Activated T-helper 17 cell treated with anti-CD3 and anti-CD28 coated beads, Interleukin-2, amount 50 U/mL, for 72 hours (primary cell): ENCODE data around the gene PKP2. TPM values are rescaled to one million over a fixed set of nuclear protein-coding genes. Genes with fewer than 3 reads are reported as not detected.
A peak's percentile ranks its signal among the peaks of the same experiment; 100 is the strongest.

Experiments used
- ATAC-seq: fragments of 150-1000 bp; cut with Tn5 transposase; replicated peaks from 2 replicates; pipeline ENCODE4 v1.10.0; 2021; ENCODE audit warnings: mild to moderate bottlenecking, moderate library complexity
- H3K27ac Mint-ChIP-seq: one replicate; pipeline ENCODE4 v1.8.0; 2022; ENCODE audit warnings: mixed read lengths
- H3K27me3 Mint-ChIP-seq: one replicate; pipeline ENCODE4 v1.8.0; 2022; ENCODE audit warnings: mixed read lengths
- H3K36me3 Mint-ChIP-seq: one replicate; pipeline ENCODE4 v1.8.0; 2022; ENCODE audit warnings: low read depth, mild to moderate bottlenecking, mixed read lengths
- H3K4me1 Mint-ChIP-seq: one replicate; pipeline ENCODE4 v1.8.0; 2022; ENCODE audit warnings: mixed read lengths
- H3K4me3 Mint-ChIP-seq: one replicate; pipeline ENCODE4 v1.8.0; 2022; ENCODE audit warnings: mild to moderate bottlenecking, mixed read lengths
- H3K9me3 Mint-ChIP-seq: one replicate; pipeline ENCODE4 v1.8.0; 2022; ENCODE audit warnings: mixed read lengths
- total RNA-seq, 2 donors: library from RNA; stranded (reverse); gene quantifications; one replicate each; pipeline ENCODE4 v1.2.3, GENCODE V29; 2022

Gene PKP2
- total RNA-seq, 2 donors from 2014 or later = not detected

DNA sequence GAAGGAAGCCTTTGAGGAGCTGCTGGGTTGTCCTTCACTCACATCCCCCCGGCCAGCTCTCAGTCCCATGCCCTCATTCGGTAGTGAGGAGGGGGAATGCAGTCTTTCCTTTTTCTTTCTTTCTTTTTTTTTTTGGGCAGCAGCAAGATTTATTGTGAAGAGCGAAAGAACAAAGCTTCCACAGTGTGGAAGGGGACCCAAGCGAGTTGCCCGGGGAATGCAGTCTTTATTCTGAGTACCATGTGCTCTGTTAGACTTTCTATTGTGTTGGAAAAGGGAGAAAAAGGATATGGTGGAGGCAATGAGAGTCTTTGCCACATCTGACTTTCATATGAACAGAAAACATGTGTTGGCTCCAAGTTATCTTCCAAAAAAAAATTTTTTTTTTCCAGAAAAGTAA, 111.0 kb downstream of the PKP2 start:
- H3K4me1 Mint-ChIP-seq = no peaks in the 10 kb centered on the region
- H3K27ac Mint-ChIP-seq = no peak overlapping the region
- H3K27me3 Mint-ChIP-seq = peaks cover 8% of the 10 kb centered on the region
- H3K9me3 Mint-ChIP-seq = no peaks in the 10 kb centered on the region
- H3K4me3 Mint-ChIP-seq = no peak overlapping the region
- no peak for ATAC-seq
- H3K36me3 Mint-ChIP-seq = no peaks in the 10 kb centered on the region

DNA sequence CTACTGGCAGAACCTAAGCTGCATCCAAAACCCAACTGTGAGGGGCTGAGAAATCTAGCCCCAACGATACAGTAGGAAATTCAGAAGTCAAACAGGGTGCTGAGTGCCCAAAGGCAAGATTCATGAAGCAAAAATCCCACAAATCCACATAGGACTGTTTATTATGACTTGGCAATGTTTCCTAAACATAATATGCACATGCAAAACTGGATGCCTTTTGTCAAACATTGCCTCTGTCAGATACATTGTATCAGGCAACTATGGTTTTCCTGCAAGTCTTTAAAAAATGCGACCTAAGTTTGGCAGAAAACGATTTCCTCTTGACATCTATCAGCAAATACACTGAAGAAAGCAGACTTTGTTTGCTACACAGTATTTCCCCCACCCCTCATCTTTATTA, 113.5 kb downstream of the PKP2 start:
- H3K36me3 Mint-ChIP-seq = no peaks in the 10 kb centered on the region
- H3K4me1 Mint-ChIP-seq = no peaks in the 10 kb centered on the region
- H3K9me3 Mint-ChIP-seq = no peaks in the 10 kb centered on the region
- peaks cover 12% of the 10 kb centered on the region for H3K27me3 Mint-ChIP-seq
- ATAC-seq = no peak
- no peak overlapping the region for H3K27ac Mint-ChIP-seq
- H3K4me3 Mint-ChIP-seq = no peak overlapping the region

DNA sequence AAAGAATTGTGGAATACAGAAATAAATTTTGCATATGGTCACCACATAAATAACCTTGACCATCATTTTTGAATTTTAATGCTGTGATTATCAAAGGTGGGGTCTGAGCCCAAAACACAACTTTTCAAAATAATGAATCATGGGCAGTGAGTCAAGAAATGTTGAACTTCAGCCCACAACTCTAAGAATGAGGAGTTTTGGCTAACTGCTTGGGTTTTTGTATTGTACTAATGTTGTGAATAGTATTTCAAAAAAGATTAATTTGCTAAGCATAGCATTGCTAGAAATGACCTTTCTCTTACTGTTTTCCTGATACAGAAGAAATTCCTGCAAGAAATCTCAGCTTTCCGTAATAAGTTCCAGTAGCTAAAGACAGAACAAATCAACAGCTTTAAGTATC, 116.5 kb downstream of the PKP2 start:
- Mint-ChIP-seq H3K9me3 (no peaks in the 10 kb centered on the region), H3K27me3 (peaks cover 18% of the 10 kb centered on the region), H3K4me3 (no peak overlapping the region), H3K36me3 (no peaks in the 10 kb centered on the region), H3K27ac (no peak overlapping the region), H3K4me1 (no peaks in the 10 kb centered on the region)
- ATAC-seq = no peak

DNA sequence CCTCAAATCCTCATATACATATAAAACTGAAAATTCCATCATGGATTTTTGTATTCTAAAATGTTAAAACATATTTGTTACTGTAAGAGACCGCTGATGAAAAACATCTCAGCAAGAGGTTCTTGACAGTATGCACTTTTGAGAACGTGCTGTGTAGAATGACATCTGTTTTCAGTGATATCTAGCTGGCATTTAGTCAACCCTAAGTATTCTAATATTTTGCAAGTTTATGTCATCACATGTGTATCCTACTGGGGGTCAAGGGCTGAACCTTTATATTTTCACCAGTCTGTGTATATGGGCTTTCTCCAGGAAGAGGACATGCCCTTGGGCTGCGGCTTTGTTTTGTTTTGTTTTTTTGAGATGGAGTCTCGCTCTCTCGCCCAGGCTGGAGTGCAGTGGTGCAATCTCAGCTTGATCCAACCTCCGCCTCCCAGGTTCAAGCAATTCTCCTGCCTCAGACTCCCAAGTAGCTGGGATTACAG, 118.8 kb downstream of the PKP2 start:
- Mint-ChIP-seq H3K27ac (no peak overlapping the region), H3K4me3 (no peak overlapping the region), H3K4me1 (no peaks in the 10 kb centered on the region), H3K9me3 (no peaks in the 10 kb centered on the region), H3K27me3 (peaks cover 20% of the 10 kb centered on the region), H3K36me3 (no peaks in the 10 kb centered on the region)
- no peak for ATAC-seq

DNA sequence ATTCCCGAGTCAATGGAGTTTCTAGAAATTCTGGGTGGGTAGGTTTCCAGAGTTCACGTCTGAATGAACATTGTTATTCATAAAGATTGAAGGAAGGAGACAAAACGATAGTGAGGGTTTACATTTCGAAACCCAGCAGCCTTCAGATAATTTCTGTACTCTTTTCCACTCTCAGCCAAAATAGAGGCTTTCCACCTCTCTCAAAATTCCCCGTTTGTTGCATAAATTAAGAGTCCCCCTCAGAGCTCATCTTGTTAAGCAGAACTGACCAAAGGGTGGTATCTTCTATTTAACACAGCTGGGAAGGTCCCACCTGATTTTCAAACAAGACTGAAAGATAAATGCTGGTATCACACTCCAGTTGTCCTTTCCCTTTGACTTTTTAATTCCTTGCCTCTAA, 119.4 kb downstream of the PKP2 start:
- Mint-ChIP-seq H3K27me3 (peaks cover 20% of the 10 kb centered on the region), H3K4me3 (no peak overlapping the region), H3K27ac (no peak overlapping the region), H3K4me1 (no peaks in the 10 kb centered on the region), H3K9me3 (no peaks in the 10 kb centered on the region), H3K36me3 (no peaks in the 10 kb centered on the region)
- no peak for ATAC-seq

DNA sequence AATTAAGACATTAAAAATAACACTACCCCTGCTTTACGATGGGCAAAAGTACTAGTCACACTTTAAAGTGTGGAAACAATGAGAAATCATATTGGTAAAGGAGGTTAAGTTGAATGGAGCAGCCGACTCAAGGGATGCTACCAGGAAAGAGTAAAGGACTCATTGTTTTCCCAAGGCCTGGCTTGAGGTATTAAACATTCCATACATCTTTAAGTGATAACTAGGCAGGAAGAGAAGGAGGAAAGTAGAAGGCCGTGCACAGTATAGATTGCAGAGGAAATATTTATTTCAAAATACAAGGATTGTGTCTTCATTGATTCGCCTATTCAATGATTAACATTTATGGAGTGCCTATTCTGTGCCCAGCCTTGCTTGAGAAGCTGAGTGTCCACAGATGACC, 120.3 kb downstream of the PKP2 start:
- Mint-ChIP-seq H3K27me3 (peaks cover 18% of the 10 kb centered on the region), H3K36me3 (no peaks in the 10 kb centered on the region), H3K4me3 (no peak overlapping the region), H3K9me3 (no peaks in the 10 kb centered on the region), H3K4me1 (no peaks in the 10 kb centered on the region), H3K27ac (no peak overlapping the region)
- ATAC-seq = no peak

DNA sequence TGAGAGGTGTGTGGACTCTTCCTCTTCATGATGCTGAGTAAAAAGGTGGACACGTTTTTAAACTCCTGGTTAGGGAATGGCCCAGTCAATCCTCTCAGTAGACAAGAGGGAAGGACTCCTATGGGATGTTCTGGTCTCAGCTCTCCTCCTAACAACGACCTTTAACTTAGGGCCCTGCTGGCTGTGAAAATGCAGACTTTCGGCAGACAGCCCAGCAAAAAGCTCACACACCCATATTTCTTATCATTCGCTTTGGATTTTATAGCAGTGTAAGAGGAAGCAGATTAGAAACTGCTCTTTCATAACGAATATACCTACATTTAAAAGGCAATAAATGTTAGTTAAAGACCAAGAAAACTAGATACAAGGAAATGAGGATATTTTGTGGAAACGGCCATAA, 122.9 kb downstream of the PKP2 start:
- H3K36me3 Mint-ChIP-seq = no peaks in the 10 kb centered on the region
- no peaks in the 10 kb centered on the region for H3K4me1 Mint-ChIP-seq
- H3K4me3 Mint-ChIP-seq = no peak overlapping the region
- H3K27me3 Mint-ChIP-seq = peaks cover 18% of the 10 kb centered on the region
- no peaks in the 10 kb centered on the region for H3K9me3 Mint-ChIP-seq
- ATAC-seq = no peak
- no peak overlapping the region for H3K27ac Mint-ChIP-seq

DNA sequence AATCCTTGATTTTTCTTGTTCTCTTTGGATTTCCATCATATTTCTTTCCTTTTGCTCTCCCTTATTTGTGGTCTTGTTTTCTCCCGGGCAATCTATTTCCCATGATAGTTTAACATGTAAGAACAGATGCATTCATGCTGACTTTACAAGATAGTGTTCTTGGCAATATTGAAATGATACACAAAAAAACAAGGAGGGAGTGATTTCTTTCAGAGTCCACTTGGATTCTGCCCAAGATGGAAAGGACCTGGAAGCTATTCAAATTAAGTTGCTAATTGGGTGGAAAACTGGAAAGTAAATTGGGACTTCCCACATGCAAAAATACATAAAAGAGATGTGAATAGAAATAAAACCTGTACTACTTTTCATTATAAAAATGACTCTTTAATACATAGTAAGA, 126.4 kb downstream of the PKP2 start:
- no peaks in the 10 kb centered on the region for H3K4me1 Mint-ChIP-seq
- H3K4me3 Mint-ChIP-seq = no peak overlapping the region
- no peak for ATAC-seq
- H3K27me3 Mint-ChIP-seq = peaks cover 13% of the 10 kb centered on the region
- no peak overlapping the region for H3K27ac Mint-ChIP-seq
- H3K36me3 Mint-ChIP-seq = no peaks in the 10 kb centered on the region
- H3K9me3 Mint-ChIP-seq = no peaks in the 10 kb centered on the region

DNA sequence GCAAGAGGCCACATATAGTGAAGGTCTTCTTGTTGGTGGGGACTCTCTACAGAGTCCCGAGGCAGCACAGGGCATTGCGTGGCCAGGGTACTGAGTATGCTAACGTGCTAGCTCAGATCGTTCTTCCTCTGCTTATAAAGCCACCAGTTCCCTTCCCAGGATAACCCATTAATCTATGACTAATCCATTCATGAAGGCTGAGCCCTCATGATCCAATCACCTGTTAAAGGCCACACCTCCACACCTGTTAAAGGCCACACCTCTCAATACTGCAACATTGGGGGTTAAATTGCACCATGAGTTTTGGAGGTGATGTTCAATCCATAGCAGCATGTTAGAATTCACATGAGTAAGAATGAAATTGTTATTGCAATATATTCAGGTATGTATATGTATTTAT, 128.1 kb downstream of the PKP2 start:
- no peak overlapping the region for H3K4me3 Mint-ChIP-seq
- peaks cover 12% of the 10 kb centered on the region for H3K27me3 Mint-ChIP-seq
- no peaks in the 10 kb centered on the region for H3K9me3 Mint-ChIP-seq
- no peak for ATAC-seq
- H3K36me3 Mint-ChIP-seq = no peaks in the 10 kb centered on the region
- no peaks in the 10 kb centered on the region for H3K4me1 Mint-ChIP-seq
- no peak overlapping the region for H3K27ac Mint-ChIP-seq

DNA sequence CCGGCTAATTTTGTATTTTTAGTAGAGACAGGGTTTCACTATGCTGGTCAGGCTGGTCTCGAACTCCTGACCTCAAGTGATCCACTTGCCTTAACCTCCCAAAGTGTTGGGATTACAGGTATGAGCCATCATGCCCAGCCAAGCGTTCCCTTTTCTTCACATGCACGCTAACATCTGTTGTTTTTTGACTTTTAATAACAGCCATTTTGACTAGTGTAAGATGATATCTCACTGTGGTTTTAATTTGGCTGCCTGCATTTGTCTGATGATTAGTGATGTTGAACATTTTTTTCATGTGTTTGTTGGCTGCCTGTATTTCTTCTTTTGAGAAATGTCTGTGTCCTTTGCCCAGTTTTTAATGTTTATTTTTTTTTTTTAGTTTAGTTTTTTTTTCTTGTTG, 130.7 kb downstream of the PKP2 start:
- H3K36me3 Mint-ChIP-seq = no peaks in the 10 kb centered on the region
- peaks cover 17% of the 10 kb centered on the region for H3K27me3 Mint-ChIP-seq
- H3K4me3 Mint-ChIP-seq = no peak overlapping the region
- no peak overlapping the region for H3K27ac Mint-ChIP-seq
- no peak for ATAC-seq
- no peaks in the 10 kb centered on the region for H3K9me3 Mint-ChIP-seq
- H3K4me1 Mint-ChIP-seq = no peaks in the 10 kb centered on the region

DNA sequence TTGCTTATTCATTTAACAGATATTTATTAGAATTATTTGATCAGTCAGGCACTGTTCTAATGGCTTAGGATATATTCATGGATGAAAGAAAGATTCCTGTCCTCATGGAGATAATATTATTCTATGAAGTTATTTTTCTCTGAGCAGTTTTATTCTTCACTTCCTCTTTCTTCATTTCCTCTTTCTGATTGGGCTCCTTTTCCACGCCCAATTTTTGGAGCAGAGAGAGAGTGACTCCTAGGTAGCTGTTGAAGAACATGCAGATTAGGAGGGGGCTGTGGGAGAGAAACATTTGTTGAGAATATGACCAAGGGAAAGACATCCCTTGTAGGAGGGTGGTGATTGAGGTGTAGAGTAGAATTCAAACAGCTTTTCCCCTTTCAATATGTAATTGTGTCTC, 134.9 kb downstream of the PKP2 start:
- H3K27ac Mint-ChIP-seq = no peak overlapping the region
- no peak overlapping the region for H3K4me3 Mint-ChIP-seq
- H3K36me3 Mint-ChIP-seq = no peaks in the 10 kb centered on the region
- no peaks in the 10 kb centered on the region for H3K9me3 Mint-ChIP-seq
- H3K27me3 Mint-ChIP-seq = peaks cover 8% of the 10 kb centered on the region
- no peak for ATAC-seq
- H3K4me1 Mint-ChIP-seq = no peaks in the 10 kb centered on the region

DNA sequence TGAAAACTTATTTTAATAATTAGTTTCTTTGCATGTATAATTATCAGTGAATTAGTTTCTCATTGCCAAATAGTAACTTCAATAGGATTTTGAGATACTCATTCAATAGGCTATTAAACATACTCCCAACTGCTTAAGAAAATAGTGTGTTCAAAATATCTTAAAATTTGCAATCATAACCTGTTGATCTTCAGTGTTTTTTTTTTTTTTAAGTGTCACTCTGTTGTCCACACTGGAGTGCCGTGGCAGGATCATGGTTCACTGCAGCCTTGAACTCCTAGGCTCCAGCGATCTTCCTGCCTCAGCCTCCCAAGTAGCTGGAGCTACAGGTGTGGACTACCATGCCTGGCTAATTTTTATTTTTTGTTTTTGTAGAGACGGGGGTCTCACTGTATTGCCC, 139.4 kb downstream of the PKP2 start:
- ATAC-seq = no peak
- Mint-ChIP-seq H3K27me3 (peaks cover 3% of the 10 kb centered on the region), H3K9me3 (no peaks in the 10 kb centered on the region), H3K36me3 (peaks cover 23% of the 10 kb centered on the region), H3K4me3 (no peak overlapping the region), H3K4me1 (peaks cover 10% of the 10 kb centered on the region), H3K27ac (no peak overlapping the region)

DNA sequence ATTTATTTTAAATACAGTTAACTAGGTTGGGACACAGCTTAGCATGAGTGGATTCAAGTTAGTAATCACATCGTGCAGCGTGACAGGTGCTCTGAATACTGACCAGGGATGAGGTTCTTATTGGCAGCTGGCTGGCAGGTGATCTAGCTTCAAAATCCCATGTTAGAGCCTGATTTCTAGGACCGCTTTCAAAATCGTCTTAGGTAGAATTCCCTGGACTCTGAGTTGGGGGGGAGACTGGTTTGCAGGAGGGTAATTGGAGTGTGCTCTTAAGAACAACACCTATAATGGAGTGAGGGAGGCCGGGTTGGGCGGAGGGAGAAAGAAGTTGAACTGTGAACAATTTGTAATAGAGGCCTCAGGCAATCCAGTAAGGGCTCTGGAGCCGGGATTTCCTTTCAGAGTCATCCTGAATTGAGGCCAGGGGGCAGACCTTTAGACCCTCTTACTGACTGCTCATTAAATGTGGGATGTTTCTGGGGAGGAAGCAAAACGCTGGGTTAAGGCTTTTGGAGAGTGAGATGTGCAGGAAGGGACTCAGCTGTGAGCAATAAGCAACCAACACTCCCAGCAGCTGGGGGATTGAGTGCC, 140.0 kb downstream of the PKP2 start:
- H3K27me3 Mint-ChIP-seq = no peaks in the 10 kb centered on the region
- ATAC-seq = no peak
- peak overlapping the region; percentile 94 for H3K4me3 Mint-ChIP-seq
- H3K27ac Mint-ChIP-seq = peak overlapping the region; percentile 87
- H3K36me3 Mint-ChIP-seq = peaks cover 29% of the 10 kb centered on the region
- H3K4me1 Mint-ChIP-seq = peaks cover 10% of the 10 kb centered on the region
- H3K9me3 Mint-ChIP-seq = no peaks in the 10 kb centered on the region

DNA sequence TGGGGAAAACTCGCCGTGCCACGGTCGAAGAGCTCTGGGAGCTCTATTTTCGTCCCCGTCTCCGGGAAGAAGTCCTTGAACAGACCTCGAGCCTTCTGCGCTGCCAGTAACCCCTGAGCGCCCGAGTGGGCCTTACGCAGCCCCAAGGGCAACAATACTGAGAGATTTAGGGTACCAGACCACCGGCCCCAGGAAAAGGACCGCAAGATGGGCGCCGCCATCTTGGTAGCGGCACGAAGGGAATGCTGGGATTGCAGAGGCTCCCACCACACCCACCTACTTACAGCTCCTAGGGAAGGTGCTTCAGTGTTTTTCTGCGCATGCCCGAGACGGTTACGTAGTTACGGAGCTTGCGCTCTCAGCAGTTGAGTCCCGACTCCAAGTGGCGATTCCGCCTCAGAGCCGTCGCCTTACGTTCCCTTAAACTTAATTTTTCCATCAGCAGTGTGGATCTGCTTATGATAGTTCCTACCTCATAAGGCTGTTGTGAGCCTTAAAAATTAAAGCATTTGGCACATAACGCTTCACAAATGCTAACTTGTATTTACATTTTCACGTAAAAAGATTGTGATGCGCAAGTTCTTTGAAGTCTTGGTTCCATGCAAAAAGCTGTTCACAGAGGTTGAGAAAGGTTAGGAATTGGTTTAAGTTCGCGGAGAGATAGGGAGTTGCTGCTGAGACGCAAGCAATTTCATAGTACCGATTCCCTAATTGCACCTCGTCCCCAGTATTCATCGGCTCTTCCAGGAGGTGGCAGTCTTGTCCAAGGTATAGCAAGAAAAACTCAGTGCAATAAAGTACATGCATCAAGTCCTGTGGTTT, 140.7 kb downstream of the PKP2 start, which contains the start of gene YARS2:
TSS of gene YARS2 (minus strand) at position 244 of the 822 bp plus-strand sequence. CDS start at position 221, 23 bp downstream.
- H3K9me3 Mint-ChIP-seq = no peaks in the 10 kb centered on the region
- peak within 1 kb of the TSS; percentile 87 for H3K27ac Mint-ChIP-seq
- peak within 1 kb of the TSS; percentile 94 for H3K4me3 Mint-ChIP-seq
- peaks cover 36% of the 10 kb centered on the region for H3K36me3 Mint-ChIP-seq
- H3K27me3 Mint-ChIP-seq = no peaks in the 10 kb centered on the region
- ATAC-seq = peak; percentile 92
- peaks cover 10% of the 10 kb centered on the region for H3K4me1 Mint-ChIP-seq

DNA sequence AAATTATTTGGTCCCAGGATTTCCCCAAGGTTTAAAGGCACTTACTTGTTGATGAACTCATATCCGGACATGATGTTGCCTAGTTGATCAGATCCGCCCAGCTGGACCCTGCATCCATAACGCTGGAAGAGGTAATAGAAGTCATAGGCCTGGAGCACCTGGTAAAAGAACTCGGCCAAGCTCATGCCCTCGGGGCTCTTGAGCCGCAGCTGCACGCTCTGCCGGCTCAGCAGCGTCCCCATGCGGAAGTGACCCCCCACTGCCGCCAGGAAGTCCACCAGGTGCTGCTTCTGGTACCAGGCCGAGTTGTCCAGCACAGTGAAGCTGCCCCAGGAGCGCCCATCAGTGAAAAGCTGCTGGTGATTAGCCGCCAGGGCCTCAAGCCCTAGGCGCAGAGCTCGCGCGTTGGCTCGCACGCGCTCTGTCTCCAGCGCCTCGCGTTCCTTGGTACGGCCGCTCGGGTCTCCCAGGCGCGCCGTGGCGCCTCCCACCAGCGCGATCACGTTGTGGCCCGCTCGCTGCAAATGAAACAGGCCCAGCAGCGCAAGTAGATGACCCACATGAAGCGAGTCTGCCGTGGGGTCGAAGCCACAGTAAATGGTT, 141.4 kb downstream of the PKP2 start:
- H3K4me1 Mint-ChIP-seq = peaks cover 10% of the 10 kb centered on the region
- H3K4me3 Mint-ChIP-seq = peak overlapping the region; percentile 94
- H3K27me3 Mint-ChIP-seq = no peaks in the 10 kb centered on the region
- peak; percentile 67 for ATAC-seq
- peaks cover 43% of the 10 kb centered on the region for H3K36me3 Mint-ChIP-seq
- H3K9me3 Mint-ChIP-seq = no peaks in the 10 kb centered on the region
- peak overlapping the region; percentile 87 for H3K27ac Mint-ChIP-seq
